SKM-1 (cell line): ENCODE results near the gene HELQ.

Source experiments
- DNase-seq: peaks from one replicate; lab custom pipeline; 2025; ENCODE audit not compliant: unreplicated experiment; lab: John Stamatoyannopoulos, UW

HELQ gene

GRCh38 chr4:83371235-83371634 is 84.4 kb downstream of the HELQ start:
- no peak for DNase-seq

- DNase-seq = no peak
These were observed 85.0 kb downstream of the HELQ start for GRCh38 chr4:83370640-83370906.

- peak; percentile 49 for DNase-seq
These were observed 85.6 kb downstream of the HELQ start for GRCh38 chr4:83369831-83370639.

GRCh38 chr4:83364312-83364711 is 91.3 kb downstream of the HELQ start:
- no peak for DNase-seq

- DNase-seq = no peak
These were observed 92.9 kb downstream of the HELQ start for GRCh38 chr4:83362492-83363329.

- DNase-seq = no peak
These were observed 94.1 kb downstream of the HELQ start for GRCh38 chr4:83361416-83362103.

- no peak for DNase-seq
These were observed 95.6 kb downstream of the HELQ start for GRCh38 chr4:83360018-83360417.

GRCh38 chr4:83358410-83358809 is 97.2 kb downstream of the HELQ start:
- DNase-seq = no peak
